Measurements from ENCODE around the gene GRHL3. TPM values are rescaled to one million over a fixed set of nuclear protein-coding genes. Genes with fewer than 3 reads are reported as not detected.
"Not testable (repeated sequence)": the region's sequence is repeated elsewhere in the genome, so short reads cannot be mapped to it uniquely, and the experiment has no call there.

Gene GRHL3
- not detected in 2 replicates for total RNA-seq
- not detected for polyA plus RNA-seq (2012)

DNA sequence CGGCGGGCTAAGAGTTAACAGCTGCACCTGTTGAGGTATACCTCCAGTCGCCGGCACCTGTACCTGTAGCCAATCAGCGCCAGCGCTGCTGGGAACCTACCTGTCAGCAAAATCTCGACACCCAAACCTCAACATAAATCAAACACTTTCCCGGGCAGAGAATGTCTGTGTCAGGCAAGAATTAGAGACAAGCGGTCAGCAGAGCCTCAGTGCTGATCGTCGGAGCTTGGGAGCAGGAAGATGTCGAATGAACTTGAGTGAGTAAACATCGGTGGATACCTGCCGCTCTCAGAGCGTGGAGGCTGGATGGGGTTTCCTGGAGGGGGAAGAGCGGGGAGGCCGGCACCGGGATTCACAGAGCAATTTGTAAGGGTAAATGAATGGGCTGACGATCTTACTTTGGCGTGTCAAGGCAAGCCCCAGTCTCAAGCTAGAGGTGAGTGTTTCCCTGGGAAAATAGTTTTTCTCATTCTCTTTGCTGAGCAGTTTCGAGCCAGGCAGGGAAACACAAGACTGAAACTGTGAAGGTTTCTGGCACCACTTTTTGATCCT lies at the start of gene GRHL3:
Gene GRHL3 (plus strand): TSS at position 46 of the 552 bp plus-strand sequence. CDS start 195 bp downstream, at position 241.
- DNase-seq (ENCODE audit: low read depth), result no peak

- not testable (repeated sequence) for DNase-seq (ENCODE audit: low read depth)
These were observed 44.7 kb upstream of the GRHL3 start for GRCh38 chr1:24274203-24275103.

GRCh38 chr1:24275104-24275410 lies 44.1 kb upstream of the GRHL3 start:
- DNase-seq (ENCODE audit: low read depth), result no peak

DNA sequence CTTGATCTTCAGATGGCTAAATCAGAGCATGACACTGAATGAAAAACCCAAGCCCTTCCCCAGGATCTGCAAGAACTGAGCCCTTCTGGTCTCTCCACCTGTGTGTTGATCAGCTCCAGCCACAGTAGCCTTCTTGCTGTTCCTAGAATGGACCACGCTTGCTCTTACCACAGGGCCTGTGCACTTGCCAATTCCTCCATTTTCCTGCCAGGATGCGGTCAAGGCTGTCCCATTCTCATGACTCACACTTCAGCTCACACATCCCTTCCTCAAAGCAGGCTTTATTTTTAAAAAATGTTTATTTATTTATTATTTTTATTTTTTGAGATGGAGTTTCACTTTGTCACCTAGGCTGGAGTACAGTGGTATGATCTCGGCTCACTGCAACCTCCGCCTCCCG lies 43.6 kb upstream of the GRHL3 start:
- DNase-seq (ENCODE audit: low read depth), result no peak

DNA sequence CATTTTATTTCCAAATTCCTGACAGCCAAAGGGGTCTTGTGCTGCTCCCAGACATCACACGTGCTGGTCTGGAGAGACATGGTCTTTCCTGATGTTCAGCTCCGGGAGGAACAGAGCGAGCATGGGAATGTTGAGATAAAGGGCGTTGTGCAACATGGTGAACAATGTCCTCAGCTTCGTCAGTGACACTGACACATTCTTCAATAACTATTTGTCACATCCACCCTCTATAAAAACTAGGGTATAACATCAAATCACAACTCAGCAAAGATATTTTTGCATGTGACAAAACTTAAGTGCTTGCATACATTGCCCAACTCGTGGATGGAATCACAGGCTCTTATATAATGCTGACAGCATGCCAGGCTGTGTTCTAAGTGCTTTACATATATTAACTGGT lies 42.4 kb upstream of the GRHL3 start:
- no peak for DNase-seq (ENCODE audit: low read depth)

DNA sequence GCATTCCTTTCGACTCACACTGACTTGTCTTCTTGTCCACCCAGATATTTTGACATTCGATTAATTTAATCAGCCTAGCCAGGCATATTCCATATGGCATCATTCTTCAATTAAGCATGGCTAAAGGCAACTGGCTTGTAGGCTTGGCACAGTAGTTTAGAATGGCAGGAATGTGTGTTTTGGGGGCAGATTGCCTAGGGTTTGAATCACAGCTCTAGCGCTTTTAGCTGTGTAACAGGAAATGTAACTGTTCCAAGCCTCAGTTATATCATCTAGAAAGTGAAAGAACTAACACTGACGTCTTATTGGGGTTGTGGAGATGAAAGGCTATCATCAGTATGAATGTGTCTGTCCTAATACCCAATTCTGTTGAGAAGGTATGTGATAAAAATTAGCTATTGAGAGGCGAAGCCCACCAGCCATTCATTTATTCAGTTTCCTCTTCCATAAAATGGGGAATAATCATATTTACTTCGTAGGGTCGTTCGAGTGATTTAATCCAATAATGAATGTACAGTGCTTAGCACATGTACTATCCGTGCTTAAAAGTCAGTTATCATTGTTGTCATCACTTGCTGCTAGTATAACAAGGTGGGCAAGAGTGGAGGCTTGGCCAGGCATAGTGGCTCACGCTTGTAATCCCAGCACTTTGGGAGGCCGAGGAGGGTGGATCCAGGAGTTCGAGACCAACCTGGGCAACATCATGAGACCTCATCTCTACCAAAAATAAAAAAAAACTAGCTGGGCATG lies 41.6 kb upstream of the GRHL3 start:
- DNase-seq (ENCODE audit: low read depth), result peak; percentile 24

GRCh38 chr1:24278726-24279125 lies 40.4 kb upstream of the GRHL3 start:
- no peak for DNase-seq (ENCODE audit: low read depth)

- DNase-seq (ENCODE audit: low read depth), result no peak
These were observed 39.4 kb upstream of the GRHL3 start for GRCh38 chr1:24279590-24280232.

GRCh38 chr1:24281591-24281990 lies 37.6 kb upstream of the GRHL3 start:
- DNase-seq (ENCODE audit: low read depth), result no peak

- no peak for DNase-seq (ENCODE audit: low read depth)
These were observed 36.7 kb upstream of the GRHL3 start for GRCh38 chr1:24282491-24282890.

- no peak for DNase-seq (ENCODE audit: low read depth)
These were observed 35.6 kb upstream of the GRHL3 start for GRCh38 chr1:24283326-24284155.

- DNase-seq (ENCODE audit: low read depth), result no peak
These were observed 35.0 kb upstream of the GRHL3 start for GRCh38 chr1:24284156-24284471.

GRCh38 chr1:24285231-24285630 lies 33.9 kb upstream of the GRHL3 start:
- no peak for DNase-seq (ENCODE audit: low read depth)

GRCh38 chr1:24286246-24287010 lies 32.7 kb upstream of the GRHL3 start:
- DNase-seq (ENCODE audit: low read depth), result no peak

GRCh38 chr1:24287779-24288178 lies 31.4 kb upstream of the GRHL3 start:
- not testable (repeated sequence) for DNase-seq (ENCODE audit: low read depth)

- DNase-seq (ENCODE audit: low read depth), result no peak
These were observed 30.7 kb upstream of the GRHL3 start for GRCh38 chr1:24288479-24288878.

- DNase-seq (ENCODE audit: low read depth), result peak; percentile 95
These were observed 29.1 kb upstream of the GRHL3 start for GRCh38 chr1:24289937-24290595.

- no peak for DNase-seq (ENCODE audit: low read depth)
These were observed 28.1 kb upstream of the GRHL3 start for GRCh38 chr1:24290933-24291487.

DNA sequence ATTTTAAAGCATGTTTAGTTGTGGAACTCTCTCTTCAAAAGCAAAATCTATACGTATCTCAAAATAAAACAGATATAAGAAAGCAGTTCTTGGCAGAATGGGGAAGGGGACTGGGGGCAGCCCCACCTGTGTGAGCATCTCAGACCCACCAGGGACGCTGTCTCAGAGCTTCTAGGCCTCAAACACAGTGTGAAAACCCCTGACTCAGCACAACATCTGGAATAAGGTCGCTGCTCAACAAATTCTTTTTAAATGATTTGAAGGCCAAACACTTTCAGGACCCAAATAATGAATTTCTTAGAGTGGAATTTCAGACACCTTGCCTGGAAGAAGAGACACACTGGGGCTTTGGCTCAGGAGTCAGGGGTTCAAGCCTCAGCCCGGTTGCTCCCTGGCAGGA lies 27.1 kb upstream of the GRHL3 start:
- DNase-seq (ENCODE audit: low read depth), result no peak

Data from myocyte (in vitro differentiated cells).